MM.1S (cell line): ENCODE measurements around the gene MPRIP.

Experiments
- EZH2 ChIP-seq: fragments of 300-600 bp; sonication (generic); optimal IDR thresholded peaks from 2 replicates; pipeline ENCODE3; 2017; ENCODE audit warnings: low read depth, mild to moderate bottlenecking, antibody characterized with exemption, low read length, mixed read lengths
- EZH2phosphoT487 ChIP-seq: fragments of 300-600 bp; sonication (generic); IDR thresholded peaks from 2 replicates; pipeline ENCODE4 v1.6.1; 2018; ENCODE audit warnings: antibody characterized with exemption, low read length
- TF ChIP-seq, protein P1 (sequence below): fragments of 300-600 bp; sonication (generic); IDR thresholded peaks from 2 replicates; pipeline ENCODE4 v1.5.1; 2016; ENCODE audit warnings: antibody characterized with exemption, low read length, mixed read lengths

GRCh38 chr17:17139972-17140589 lies 97.8 kb downstream of the MPRIP start:
- TF ChIP-seq, protein P1, sequence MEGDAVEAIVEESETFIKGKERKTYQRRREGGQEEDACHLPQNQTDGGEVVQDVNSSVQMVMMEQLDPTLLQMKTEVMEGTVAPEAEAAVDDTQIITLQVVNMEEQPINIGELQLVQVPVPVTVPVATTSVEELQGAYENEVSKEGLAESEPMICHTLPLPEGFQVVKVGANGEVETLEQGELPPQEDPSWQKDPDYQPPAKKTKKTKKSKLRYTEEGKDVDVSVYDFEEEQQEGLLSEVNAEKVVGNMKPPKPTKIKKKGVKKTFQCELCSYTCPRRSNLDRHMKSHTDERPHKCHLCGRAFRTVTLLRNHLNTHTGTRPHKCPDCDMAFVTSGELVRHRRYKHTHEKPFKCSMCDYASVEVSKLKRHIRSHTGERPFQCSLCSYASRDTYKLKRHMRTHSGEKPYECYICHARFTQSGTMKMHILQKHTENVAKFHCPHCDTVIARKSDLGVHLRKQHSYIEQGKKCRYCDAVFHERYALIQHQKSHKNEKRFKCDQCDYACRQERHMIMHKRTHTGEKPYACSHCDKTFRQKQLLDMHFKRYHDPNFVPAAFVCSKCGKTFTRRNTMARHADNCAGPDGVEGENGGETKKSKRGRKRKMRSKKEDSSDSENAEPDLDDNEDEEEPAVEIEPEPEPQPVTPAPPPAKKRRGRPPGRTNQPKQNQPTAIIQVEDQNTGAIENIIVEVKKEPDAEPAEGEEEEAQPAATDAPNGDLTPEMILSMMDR: no peak
- TF ChIP-seq EZH2phosphoT487: no peak
- no peak for TF ChIP-seq EZH2
